ENCODE measurements around the gene SPRR2F. TPM values are rescaled to one million over a fixed set of nuclear protein-coding genes. Genes with fewer than 3 reads are reported as not detected.
"Not testable (repeated sequence)": the region's sequence is repeated elsewhere in the genome, so short reads cannot be mapped to it uniquely, and the experiment has no call there.

SPRR2F gene
- total RNA-seq, 1 experiment from 2014 or later: not detected

DNA sequence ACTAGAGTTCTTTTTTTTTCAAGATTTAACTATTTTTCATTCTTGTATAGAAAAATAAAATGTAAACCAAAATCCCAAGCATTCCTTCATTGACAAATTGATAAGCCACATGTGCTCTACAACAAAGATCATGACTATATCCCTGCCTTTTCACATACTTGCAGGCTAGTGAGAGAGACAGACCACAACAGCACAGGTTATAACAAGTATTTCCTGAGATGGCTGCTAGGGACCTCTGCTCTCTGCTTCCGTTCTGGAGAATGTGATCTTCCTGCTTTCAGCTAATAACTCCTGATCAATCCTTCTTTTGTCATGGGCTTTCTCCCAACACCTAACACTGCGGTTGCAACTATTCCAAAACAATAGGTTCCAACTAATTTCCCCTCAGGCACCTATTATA lies 14.0 kb upstream of the SPRR2F start:
- POLR2A ChIA-PET: interaction anchor here (1.1 kb wide), 1 partner anchor 174 kb away, joined by 3 read pairs; no protein-coding TSS in a partner anchor
- H3K27me3 Mint-ChIP-seq (ENCODE audit: insufficient read depth, unreplicated experiment): no peaks in the 10 kb centered on the region
- no peak for DNase-seq (ENCODE audit: unreplicated experiment)

DNA sequence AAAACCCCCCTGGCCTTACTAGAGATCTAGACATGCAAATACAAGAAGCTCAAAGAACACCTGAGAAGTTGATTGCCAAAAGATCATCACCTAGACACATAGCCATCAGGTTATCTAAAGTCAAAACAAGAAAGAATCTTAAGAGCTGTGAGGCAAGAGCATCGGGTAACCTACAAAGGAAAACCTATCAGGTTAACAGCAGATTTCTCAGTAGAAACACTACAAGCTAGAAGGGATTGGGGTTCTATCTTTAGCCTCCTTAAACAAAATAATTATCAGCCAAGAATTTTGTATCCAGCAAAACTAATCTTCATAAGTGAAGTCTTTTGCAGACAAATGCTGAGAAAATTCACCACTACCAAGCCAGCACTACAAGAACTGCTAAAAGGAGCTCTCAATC lies 12.2 kb upstream of the SPRR2F start:
- Mint-ChIP-seq H3K4me3 (ENCODE audit: unreplicated experiment) (no peak overlapping the region), H3K27me3 (ENCODE audit: insufficient read depth, unreplicated experiment) (no peaks in the 10 kb centered on the region), H3K4me1 (ENCODE audit: insufficient read depth, unreplicated experiment) (peaks cover 19% of the 10 kb centered on the region), H3K9me3 (ENCODE audit: unreplicated experiment) (peaks cover 15% of the 10 kb centered on the region), H3K27ac (ENCODE audit: low read depth, unreplicated experiment) (no peak overlapping the region), H3K36me3 (ENCODE audit: insufficient read depth, unreplicated experiment) (no peaks in the 10 kb centered on the region)
- CTCF ChIA-PET: interaction anchor here (0.6 to 1.6 kb wide), 3 partner anchors 66 to 470 kb away, joined by 3 to 4 read pairs (median 4); no protein-coding TSS in a partner anchor
- BruUV-seq (replicated peaks): no TSS peak
- TF ChIP-seq, protein P1, sequence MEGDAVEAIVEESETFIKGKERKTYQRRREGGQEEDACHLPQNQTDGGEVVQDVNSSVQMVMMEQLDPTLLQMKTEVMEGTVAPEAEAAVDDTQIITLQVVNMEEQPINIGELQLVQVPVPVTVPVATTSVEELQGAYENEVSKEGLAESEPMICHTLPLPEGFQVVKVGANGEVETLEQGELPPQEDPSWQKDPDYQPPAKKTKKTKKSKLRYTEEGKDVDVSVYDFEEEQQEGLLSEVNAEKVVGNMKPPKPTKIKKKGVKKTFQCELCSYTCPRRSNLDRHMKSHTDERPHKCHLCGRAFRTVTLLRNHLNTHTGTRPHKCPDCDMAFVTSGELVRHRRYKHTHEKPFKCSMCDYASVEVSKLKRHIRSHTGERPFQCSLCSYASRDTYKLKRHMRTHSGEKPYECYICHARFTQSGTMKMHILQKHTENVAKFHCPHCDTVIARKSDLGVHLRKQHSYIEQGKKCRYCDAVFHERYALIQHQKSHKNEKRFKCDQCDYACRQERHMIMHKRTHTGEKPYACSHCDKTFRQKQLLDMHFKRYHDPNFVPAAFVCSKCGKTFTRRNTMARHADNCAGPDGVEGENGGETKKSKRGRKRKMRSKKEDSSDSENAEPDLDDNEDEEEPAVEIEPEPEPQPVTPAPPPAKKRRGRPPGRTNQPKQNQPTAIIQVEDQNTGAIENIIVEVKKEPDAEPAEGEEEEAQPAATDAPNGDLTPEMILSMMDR (IDR thresholded peaks at IDR 0.05; ENCODE audit: unreplicated experiment): no peak
- POLR2A ChIA-PET: interaction anchor here (0.6 to 1.2 kb wide), 4 partner anchors 9 to 365 kb away, joined by 3 to 5 read pairs (median 3); no protein-coding TSS in a partner anchor
- intact Hi-C loops (cut with micrococcal nuclease): no loop called here
- no peak for DNase-seq (ENCODE audit: unreplicated experiment)

More for the DNA sequence above, 14.0 kb upstream of the SPRR2F start:
- no peak overlapping the region for H3K4me3 Mint-ChIP-seq (ENCODE audit: unreplicated experiment)
- no TSS peak for BruUV-seq (replicated peaks)
- peaks cover 30% of the 10 kb centered on the region for H3K4me1 Mint-ChIP-seq (ENCODE audit: insufficient read depth, unreplicated experiment)
- H3K36me3 Mint-ChIP-seq (ENCODE audit: insufficient read depth, unreplicated experiment): no peaks in the 10 kb centered on the region
- CTCF ChIA-PET: no interaction called here
- H3K27ac Mint-ChIP-seq (ENCODE audit: low read depth, unreplicated experiment): no peak overlapping the region
- H3K9me3 Mint-ChIP-seq (ENCODE audit: unreplicated experiment): peaks cover 15% of the 10 kb centered on the region
- intact Hi-C loops (cut with micrococcal nuclease): no loop called here
- TF ChIP-seq, protein P1 (IDR thresholded peaks at IDR 0.05; ENCODE audit: unreplicated experiment): no peak

DNA sequence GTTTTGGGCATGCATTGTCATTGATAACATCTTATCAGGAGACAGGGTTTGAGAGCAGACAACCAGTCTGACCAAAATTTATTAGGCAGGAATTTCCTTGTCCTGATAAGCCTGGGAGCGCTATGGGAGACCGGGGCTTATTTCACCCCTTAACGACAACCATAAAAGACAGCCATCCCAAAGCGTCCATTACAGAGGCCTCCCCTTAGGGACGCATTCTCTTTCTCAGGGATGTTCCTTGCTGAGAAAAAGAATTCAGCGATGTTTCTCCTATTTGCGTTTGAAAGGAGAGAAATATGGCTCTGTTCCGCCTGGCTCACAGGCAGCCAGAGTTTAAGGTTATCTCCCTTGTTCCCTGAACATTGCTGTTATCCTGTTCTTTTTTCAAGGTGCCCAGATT lies 10.5 kb upstream of the SPRR2F start:
- H3K4me3 Mint-ChIP-seq (ENCODE audit: unreplicated experiment): not testable (repeated sequence)

DNA sequence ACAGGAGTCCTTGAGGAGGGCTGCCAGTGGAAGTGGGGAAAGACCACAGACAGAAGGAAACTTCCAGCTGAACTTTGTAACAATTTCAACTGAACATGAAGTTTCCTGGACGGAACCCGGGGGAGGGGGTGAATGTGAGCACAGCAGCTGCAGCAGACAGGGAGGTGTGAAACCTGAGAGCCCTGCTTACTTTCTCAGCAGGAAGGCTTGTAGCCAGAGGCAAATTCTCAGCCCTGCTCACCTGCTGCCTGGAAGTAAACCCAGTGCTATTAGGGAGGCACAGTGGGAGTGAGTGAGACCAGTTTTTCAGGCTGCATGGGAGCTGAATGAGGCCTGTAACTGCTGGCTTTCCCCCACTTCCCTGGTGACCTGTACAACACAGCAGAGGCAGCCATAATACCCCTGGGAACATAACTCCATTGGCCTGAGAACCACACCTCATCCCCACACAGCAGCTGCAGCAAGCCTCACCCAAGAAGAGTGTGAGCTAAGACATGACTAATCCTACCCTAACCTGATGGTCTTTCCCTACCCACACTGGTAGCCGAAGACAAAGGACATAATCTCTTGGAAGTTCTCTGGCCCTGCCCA lies 9.6 kb upstream of the SPRR2F start:
- CTCF ChIA-PET: interaction anchor here (0.6 to 1.3 kb wide), 7 partner anchors 9 to 203 kb away, joined by 3 to 4 read pairs (median 3); partner anchors contain the start of gene SPRR2F

More for the DNA sequence above, 10.5 kb upstream of the SPRR2F start:
- H3K36me3 Mint-ChIP-seq (ENCODE audit: insufficient read depth, unreplicated experiment); BruUV-seq (replicated peaks); intact Hi-C loops (cut with micrococcal nuclease); H3K27me3 Mint-ChIP-seq (ENCODE audit: insufficient read depth, unreplicated experiment); DNase-seq (ENCODE audit: unreplicated experiment): not testable (repeated sequence)
- Mint-ChIP-seq H3K9me3 (ENCODE audit: unreplicated experiment) (peaks cover 15% of the 10 kb centered on the region), H3K27ac (ENCODE audit: low read depth, unreplicated experiment) (peak overlapping the region; percentile 84), H3K4me1 (ENCODE audit: insufficient read depth, unreplicated experiment) (peaks cover 12% of the 10 kb centered on the region)
- CTCF ChIA-PET: interaction anchor here (0.5 to 1.3 kb wide), 3 partner anchors 69 to 204 kb away, joined by 3 to 5 read pairs (median 3); no protein-coding TSS in a partner anchor
- POLR2A ChIA-PET: interaction anchor here (0.9 to 2.0 kb wide), 5 partner anchors 8 to 182 kb away, joined by 4 to 16 read pairs (median 8); no protein-coding TSS in a partner anchor

More for the DNA sequence above, 9.6 kb upstream of the SPRR2F start:
- TF ChIP-seq, protein P1 (IDR thresholded peaks at IDR 0.05; ENCODE audit: unreplicated experiment): no peak
- H3K4me1 Mint-ChIP-seq (ENCODE audit: insufficient read depth, unreplicated experiment): peaks cover 12% of the 10 kb centered on the region
- no peaks in the 10 kb centered on the region for H3K36me3 Mint-ChIP-seq (ENCODE audit: insufficient read depth, unreplicated experiment)
- peak overlapping the region; percentile 24 for H3K4me3 Mint-ChIP-seq (ENCODE audit: unreplicated experiment)
- H3K9me3 Mint-ChIP-seq (ENCODE audit: unreplicated experiment): peaks cover 15% of the 10 kb centered on the region
- intact Hi-C loops (cut with micrococcal nuclease): no loop called here
- H3K27ac Mint-ChIP-seq (ENCODE audit: low read depth, unreplicated experiment): peak overlapping the region; percentile 84
- H3K27me3 Mint-ChIP-seq (ENCODE audit: insufficient read depth, unreplicated experiment): no peaks in the 10 kb centered on the region
- TSS peak; percentile 84 for BruUV-seq (replicated peaks)
- peak; percentile 95 for DNase-seq (ENCODE audit: unreplicated experiment)
- POLR2A ChIA-PET: interaction anchor here (0.6 to 2.0 kb wide), 11 partner anchors 9 to 371 kb away, joined by 3 to 16 read pairs (median 5); partner anchors contain the start of gene SPRR2F

Data from MCF 10A (cell line).